Stimulated activated CD8-positive, alpha-beta memory T cell treated with anti-CD3 and anti-CD28 coated beads, Interleukin-12 subunit alpha, Interleukin-12 subunit beta, amount 100 ng/mL, for 1 hour (primary cell): Measurements from ENCODE around the gene ZFAND3.
A peak's percentile ranks its signal among the peaks of the same experiment; 100 is the strongest.

Experiments
- DNase-seq: peaks from one replicate; pipeline ENCODE4 v3.0.0-alpha.2; 2020; ENCODE audit warnings: low read depth

The ZFAND3 gene

DNA sequence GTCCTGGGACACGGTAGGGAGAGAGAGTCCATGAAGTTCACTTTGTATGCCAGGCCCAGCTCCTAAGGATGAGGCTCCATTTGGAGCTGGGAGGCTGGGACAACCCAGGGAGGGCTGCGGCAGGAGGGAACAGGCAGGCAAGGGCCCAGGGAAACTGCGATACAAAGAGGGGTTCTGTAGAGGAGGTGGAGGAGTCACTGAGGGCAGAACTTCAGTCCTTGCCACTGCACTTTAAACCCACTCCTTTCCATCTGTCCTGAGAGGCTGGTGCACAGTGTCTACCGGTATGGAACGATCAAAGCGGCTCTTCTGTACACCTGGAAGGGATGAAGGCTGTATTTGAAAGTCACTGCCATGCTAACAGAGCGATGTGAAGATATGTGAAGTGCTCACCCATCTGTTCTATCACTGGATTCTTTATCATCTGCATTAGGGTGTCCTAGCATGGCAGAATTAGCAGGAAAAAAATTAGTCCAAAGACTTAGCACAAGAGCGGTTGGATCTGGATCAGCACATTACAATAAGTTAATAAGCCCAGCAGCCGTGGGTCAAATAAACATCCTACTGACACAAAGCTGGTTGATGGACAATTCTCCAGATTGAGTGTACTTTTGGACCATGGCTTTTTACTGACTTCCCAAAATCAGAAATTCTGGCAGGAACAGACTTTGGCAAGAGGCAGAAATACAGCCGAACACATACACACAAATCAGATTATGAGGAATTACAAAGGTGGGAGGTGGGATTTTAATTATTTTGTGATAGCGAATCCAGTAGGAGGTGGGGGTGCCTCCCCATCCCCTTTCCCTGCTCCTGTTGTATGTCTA is 20.9 kb upstream of the ZFAND3 start:
- DNase-seq = no peak

DNA sequence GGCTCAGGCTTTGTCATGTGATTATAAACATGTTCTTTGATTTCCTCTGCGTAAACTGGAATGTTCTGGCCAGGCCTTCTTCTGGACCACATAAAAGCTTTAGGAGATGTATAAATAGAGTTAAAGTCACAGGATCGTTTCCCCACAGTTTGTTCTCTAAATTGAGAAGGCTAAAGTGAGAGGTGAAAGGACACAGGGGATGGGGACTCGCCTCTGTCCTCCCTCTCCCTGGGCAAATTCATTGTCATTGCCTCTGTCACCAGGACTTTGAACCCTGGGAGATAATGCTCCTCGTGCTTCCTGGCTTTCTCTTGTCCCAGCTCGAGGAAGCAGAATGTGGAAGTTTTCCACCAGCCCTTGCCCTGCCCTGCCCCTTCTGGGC is 20.3 kb upstream of the ZFAND3 start:
- no peak for DNase-seq

DNA sequence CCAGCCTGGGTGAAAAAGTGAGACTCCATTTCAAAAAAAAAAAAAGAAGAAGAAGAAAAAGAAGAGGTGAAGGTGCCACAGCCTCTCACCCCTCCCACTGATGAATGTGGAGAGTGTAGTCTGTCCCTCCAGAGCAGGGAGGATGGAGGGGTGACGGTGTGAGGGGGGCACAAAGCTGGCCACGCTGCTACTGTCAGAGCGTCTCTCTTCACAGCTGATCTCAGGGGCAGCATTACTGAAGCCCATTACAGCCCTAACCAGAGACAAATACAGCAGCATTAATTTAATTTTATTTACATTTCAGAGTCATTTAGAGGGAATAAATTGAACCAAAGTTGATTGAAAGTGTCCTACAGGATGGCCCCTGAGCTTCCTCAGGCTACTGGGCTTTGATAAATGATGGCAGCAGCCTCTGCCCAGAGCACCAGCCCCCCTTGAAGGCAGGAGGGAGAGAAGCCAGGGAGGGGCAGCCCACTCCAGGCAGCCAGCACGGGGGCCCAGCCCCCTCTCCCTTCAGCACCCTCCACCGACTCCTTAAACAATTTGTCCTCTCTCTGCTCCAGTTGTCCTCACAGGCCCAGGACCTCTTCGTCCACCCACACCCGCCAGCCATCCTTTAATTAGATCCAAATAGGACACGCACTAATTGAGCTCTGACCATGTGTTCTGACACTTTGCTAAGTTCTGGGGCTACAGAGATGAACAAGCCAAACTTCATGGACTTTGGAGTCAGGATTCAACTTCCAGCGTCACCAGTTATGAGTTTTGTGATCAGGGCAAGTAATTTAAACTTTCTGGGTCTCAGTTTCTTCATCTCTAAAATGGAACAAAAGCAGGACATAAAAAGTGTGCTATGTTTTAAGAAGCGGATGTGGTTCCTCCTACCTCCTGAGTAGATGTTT is 18.6 kb upstream of the ZFAND3 start:
- DNase-seq = no peak

DNA sequence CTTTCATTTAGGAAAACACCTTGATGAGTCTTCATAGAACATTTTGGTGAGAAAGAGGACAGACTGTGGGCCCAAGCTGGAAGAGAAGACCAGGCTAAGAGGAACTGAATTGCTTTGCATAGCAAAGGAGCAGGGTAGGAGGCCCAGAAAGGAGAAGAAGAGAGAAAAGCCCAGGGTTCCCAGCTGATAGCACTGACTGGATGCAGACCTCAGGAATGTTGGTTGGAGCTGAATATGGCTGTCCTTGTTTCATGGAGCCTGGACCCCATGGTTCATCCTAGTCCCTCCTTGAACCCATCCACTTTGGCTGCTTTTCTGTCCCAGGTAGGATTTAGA is 18.0 kb upstream of the ZFAND3 start:
- DNase-seq = no peak

DNA sequence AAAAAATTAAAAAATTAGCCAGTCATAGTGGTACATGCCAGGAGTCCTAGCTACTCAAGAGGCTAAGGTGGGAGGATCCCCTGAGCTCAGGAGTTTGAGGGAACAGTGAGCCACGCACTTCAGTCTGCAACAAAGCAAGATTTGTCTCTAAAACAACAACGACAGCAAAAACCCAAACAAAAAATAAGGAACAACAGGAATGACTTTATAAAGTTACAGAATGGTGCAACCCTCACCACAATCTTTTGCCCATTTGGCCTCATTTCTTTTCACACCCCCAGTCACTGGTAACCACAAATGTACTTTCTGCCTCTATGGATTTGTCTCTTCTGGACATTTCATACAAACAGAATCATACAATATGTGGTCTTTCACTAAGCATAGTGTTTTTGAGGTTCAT is 16.7 kb upstream of the ZFAND3 start:
- no peak for DNase-seq

DNA sequence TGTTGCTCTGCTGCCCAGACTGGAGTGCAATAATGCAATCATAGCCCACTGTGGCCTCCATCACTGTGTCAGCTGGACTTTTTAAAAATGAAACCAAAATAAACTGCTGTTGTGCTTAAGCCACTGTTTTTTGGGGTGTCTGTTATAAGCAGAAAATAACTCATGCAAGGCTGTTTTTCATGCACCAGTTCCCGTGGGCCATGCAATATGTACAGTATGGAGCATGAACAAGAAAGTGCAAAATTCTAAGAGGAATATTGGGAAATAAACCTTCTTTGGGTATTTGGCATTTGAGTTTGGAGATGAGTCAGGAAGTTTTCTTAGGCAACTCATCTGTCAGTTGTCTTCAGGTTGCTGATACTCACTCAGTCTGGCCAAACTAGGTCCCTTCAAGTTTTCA is 14.9 kb upstream of the ZFAND3 start:
- DNase-seq = no peak

DNA sequence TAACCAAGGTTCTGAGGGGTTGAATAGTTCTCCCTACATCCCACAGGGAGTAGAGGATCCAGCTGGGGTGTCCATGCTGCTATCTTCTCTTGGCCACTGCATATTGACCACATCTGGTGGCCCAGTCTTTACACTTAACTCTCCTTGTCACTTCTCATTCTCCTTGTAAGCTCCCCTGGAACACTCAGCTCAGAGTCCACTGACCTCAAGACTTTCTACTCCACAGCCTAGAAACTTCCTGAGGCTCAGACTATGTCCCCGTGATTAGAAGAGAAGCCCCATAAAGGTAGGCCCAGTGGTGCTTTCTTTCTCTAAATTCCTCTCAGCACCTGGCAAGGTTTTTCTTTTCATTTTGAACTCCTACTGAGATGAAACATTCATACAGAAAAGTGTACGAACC is 13.3 kb upstream of the ZFAND3 start:
- DNase-seq = no peak

DNA sequence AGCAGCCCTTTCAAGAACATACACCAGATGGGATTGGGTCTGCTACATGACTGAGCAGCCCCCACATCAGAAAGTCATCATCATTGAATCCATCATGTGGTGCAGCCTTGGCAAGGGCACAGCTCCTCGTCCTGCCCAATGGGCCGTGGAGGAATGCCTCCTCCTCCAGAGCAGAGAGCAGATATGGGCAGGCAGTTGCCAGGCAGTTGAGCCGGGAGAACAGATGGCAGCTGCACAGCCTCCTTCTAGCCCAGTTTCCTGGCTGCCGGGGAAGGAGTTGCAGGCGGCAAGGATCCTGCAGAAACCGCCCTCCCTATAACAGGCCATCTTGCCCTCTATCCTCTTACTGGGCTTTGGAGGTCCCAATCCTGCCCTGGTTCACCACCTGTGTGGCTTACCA is 11.9 kb upstream of the ZFAND3 start:
- DNase-seq = no peak

DNA sequence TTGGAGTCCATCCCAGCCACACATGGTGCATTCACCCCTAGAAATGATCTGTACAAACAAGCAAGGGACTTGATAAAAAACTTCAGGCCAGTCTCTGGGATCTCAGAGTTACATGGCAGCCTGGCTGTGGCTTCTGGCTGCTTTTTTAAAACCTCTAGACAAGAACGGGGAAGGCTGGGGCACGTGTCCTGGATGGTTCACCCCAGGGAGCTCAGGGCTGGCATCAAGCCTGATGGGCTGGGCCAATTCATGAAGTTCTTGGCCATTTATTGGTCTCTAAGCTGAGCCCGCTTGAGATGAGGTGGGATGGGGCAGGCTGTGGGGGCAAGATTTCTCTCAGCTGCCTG is 10.4 kb upstream of the ZFAND3 start:
- DNase-seq = no peak

DNA sequence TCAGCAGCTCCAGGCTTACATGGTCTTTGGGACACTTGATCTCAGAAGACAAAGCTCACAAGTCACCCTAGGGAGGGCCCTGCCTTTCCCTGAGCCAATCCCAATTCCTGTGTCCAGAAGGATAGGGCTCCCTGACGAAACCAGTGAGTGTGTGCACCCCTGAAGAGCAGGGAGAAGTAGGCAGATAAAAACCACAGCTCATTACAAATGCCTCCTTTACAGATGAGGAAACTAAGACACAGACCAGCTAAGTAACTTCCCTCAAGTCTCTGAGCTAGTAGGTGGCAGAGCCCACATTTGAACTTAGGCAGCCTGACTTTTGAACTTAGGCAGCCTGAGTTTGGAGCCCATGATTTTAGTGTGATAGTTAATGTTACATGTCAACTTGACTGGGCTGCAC is 6.7 kb upstream of the ZFAND3 start:
- DNase-seq = no peak

DNA sequence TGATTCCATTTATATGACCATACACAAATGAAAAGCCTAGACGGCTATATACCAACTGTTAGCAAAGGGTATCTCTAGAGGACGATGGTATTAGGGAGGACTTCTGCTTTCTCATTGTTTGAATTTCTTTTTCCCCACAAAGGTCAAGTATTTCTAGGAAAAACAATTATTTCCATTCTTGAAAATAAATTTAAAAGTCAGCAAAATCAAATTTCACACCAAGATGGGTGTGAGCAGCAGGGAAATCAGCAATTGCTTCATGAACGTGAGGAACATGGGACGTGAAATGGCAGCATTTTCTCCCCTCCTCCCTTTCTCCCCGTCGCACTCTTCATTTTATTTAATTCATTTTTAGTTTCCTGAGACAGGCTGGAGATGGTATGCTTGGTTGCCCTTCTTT is 5.2 kb upstream of the ZFAND3 start:
- no peak for DNase-seq

DNA sequence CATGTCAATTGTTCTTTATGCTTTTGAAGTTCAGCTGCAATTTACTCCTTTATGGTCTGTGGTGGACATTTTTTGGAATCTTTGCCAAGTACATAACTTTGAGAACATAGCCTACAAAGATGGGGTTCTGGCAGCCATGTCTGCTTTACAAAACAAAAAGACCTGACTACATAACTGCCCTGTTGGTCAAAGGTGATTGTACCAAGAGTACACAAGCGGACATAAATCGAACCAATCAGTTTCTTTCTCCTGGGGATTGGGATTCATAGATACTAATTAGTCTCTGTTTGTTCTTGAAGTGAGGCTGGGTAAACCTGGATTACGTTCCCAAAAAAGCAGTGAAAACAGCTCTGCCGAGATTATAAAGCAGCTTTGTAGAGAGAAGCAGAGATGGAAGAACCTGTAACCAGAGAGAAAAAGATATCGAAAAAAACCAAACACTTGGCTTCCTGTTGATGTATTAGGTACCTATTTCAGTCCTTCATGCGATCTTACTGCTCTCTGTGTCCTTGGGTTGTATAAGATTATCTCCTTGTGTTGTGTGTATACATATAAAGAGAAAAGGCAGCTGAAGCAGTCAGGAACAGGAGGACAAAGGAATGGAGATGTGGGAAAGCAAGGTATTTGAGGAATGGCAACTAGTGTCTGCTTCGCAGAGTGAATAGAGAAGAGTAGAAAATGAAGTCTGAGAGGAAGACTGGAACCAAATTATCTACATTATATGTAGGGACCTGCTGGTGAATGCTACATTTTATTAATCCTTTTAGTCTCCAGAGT is 2.7 kb upstream of the ZFAND3 start:
- DNase-seq = no peak

DNA sequence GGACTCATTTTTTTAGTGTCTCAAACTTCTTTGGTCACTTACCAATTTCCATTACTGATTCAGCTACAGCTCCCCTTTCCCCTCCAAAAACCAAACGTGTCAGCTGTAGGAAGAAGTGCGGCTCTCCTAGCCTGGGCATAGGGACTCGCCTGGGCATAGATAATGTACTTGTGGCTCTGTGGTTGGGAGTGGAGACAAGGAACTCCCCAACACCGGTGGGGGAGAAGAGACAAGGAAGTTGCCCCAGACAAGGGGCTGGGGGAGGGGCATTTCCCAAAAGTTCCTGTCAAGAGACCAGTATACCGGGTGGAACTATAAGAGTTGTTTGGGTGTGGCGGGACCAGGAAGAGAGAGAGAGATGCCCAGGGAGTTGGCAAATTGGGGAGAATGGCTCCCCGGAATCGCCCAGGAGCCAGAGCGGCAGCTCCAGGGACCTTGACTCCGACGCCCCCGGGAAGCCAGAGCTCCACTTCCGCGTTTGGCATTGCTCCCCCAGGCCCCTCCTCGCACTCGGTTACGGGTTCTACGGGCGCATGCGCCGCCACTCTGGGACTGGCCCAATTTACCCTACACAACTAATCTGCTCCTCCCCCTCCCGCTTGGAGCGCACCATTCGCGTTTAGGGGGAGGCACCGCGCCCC is 871 bp upstream of the ZFAND3 start:
- DNase-seq = peak; percentile 93

DNA sequence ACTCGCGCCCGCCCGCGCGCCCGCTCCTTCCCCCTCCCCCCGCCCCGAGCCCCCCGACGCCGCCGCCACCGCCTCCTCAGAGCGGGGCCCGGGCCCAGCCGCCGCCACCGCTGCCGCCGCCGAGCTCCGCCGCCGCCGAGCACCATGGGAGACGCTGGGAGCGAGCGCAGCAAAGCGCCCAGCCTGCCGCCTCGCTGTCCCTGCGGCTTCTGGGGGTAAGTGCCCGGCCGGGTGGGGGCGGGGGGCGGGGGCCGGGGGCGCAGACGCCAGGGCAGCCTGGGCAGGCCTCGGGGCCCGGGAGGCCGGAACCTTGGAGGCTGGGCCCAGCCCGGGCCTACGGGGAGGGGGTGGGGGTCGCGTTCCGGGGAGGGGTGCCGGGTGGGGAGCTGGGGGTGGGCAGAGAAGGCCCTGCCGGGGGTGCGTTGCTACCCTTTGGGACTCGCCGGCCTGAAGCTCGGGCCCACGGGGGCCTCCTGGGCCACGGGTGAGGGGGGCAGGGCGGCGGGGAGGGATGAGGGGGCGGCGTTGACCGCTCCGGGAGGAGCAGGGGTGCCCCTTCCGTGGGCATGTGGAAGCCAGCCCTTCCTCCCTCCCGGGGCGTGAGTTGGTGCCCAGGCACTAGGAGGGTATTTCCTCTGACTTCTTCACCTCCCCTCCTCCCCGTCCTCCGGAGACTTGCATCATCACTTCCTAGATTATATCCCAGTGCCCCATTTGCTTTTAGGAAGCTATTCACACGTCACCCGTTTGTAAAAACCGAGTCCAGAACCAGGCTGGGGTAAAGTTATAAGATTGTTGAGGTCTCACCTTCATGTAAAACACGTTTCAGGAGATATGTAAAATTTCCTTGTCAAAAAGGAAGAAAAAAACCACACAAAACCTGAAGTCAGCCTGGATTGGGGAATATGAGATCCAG is 533 bp downstream of the ZFAND3 start:
- no peak for DNase-seq

DNA sequence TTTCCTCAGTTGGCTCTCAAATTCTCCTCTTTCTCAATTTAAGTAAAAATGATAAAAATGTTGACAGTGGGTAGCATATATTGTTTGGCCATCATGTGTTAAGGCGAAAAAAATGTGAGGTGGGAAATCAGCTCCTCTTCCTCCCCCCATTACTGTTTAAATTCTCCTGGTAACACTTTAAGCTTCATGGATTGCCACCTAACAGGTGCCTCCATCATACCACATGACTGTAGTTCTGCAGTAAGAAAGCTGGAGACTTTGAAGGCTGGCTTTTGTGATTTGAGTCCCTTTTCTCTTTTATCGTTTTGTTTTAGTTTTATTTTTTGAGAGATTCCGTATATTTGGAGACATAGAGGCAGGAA is 1.2 kb downstream of the ZFAND3 start:
- DNase-seq = no peak

DNA sequence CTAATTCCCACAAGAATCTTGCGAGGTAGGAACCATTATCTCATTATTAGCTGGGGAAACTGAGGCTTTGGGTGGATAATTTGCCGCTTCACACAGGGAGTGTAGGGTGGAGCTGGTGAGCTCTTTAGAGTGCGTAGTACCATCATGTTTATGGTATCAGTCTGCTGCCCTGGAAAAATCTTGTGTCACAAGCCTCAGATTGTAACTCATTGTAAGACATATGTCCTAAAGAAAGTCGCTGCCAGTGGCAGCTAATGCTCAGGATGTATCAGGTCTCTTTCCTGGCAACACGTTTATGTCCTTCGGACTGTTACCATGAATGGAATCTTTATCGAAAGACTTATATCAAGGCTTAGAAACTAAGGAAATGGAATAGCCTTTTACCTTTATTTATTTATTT is 1.9 kb downstream of the ZFAND3 start:
- DNase-seq = no peak

DNA sequence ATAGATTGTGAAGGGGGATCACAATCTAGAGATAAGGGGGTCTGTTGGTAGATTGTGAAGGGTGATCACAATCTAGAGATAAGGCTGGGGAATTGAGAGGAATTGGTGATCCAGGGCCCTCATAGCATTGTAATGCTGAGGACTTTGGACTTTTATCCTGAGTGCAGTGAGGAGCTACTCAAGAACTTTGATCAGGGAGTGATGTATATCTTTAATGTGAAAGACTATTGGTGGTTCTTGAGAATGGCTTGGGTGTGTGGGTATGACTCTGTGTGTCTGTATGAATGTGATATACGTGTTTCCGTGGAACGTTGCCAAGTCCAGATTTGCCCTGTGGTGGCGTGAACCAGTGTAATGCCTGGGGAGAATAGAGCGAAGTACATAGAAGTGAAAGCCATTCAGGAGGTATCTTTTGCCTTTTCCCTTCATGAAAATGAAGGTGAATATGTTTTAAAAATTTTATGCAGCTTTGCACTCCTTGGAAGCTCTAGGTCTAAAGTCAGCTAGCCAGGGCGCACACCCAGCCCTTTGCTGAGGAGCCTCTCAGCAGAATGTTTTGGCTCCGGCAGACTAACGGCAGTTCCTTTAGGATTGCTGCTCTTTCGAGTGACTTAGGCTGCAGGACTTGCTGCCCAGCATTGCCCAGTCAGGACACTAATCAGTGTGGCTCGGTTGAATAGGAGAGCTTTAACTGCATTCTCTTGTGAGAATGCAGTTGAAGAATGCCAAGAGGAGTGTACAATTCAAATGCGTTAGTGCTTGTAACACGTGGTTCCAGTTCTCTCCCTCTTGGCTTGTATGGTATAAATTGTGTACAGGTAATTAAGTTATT is 3.5 kb downstream of the ZFAND3 start:
- DNase-seq = no peak

DNA sequence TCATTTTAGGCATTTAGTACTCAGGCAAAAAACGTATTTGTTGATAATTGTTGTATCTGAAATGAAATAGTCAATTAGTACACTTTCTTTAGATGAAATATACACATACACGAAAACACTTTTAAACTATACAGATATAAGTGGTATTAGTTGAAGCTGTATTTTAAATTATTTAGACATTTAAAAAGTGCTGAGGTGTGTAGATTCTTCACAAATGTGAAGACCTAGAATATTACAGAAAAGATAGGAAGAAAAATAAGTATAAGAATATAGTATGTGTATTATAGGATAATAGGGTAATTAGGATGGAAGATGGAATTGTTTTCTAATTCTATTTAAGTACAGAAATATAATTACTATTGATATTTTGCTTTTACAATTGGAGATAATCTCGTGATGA is 4.6 kb downstream of the ZFAND3 start:
- DNase-seq = no peak

DNA sequence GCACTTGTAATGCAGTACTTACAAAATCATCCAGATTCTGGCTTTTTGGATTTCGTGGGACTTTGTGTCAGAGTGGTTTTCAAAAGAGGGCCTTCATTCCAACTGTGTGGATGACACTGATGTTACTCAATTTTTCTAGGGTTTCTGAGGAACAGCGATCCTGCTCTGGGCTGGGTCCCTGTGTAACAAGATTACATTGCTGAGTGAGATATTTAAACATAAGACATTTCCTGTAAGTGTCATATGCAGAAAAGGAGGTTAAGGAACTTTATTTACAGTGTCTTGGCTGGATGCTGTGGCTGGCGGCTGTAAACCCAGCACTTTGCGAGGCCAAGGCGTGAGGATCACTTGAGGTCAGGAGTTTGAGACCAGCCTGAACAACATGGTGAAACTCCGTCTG is 6.7 kb downstream of the ZFAND3 start:
- no peak for DNase-seq

DNA sequence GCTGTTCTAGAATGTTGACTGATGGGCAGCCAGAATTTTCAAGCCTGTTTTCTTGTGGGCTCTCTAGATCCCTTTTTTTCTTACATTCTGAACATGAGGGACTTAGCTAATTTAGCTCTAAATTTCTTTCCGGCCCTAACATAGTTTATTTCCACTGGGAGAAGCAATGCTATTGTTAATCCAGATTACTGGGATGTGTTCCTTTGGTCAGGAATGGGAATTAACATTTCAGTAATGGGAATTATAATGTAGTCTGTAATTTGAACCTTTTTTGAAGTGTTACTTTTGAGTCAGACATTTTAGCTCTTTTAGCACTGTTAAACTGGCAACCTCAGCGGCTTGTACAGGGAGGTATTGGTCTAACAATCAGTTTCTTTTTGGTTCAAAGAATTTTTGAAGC is 7.5 kb downstream of the ZFAND3 start:
- DNase-seq = no peak
